Astrocyte (in vitro differentiated cells and primary cell): ENCODE results near the gene MIDN. TPM values are rescaled to one million over a fixed set of nuclear protein-coding genes. Genes with fewer than 3 reads are reported as not detected.
A peak's percentile ranks its signal among the peaks of the same experiment; 100 is the strongest.

Experiments
- DNase-seq: peaks from one replicate; pipeline ENCODE4 v3.0.0-alpha.2; 2010; ENCODE audit warnings: low read depth
- FAIRE-seq: peaks from 2 replicates; lab custom pipeline; 2011; peaks lifted over from hg19 to GRCh38; lab: Jason Lieb, UNC
- H2AFZ ChIP-seq: 2 replicates; pipeline ENCODE4 v1.6.0; 2012; ENCODE audit warnings: low read depth, low read length, inconsistent platforms
- H3K27ac ChIP-seq: 2 replicates; pipeline ENCODE4 v1.5.1; 2011; ENCODE audit warnings: low read depth, low read length, inconsistent platforms
- H3K27me3 ChIP-seq: 2 replicates; pipeline ENCODE4 v1.6.0; 2011; ENCODE audit warnings: low read length, inconsistent platforms; ENCODE audit not compliant: insufficient read depth
- H3K36me3 ChIP-seq: 2 replicates; pipeline ENCODE4 v1.5.1; 2011; ENCODE audit warnings: low read length, inconsistent platforms; ENCODE audit not compliant: insufficient read depth
- H3K4me1 ChIP-seq: 2 replicates; pipeline ENCODE4 v1.5.1; 2011; ENCODE audit warnings: low read length, inconsistent platforms; ENCODE audit not compliant: insufficient read depth
- H3K4me2 ChIP-seq: 2 replicates; pipeline ENCODE4 v1.6.0; 2012; ENCODE audit warnings: low read length, inconsistent platforms
- H3K4me3 ChIP-seq: 2 replicates; pipeline ENCODE4 v1.5.1; 2011; ENCODE audit warnings: low read depth, mild to moderate bottlenecking, low read length, inconsistent platforms; ENCODE audit not compliant: insufficient read depth
- H3K79me2 ChIP-seq: 2 replicates; pipeline ENCODE4 v1.6.0; 2012; ENCODE audit warnings: mild to moderate bottlenecking, low read length, inconsistent platforms; ENCODE audit not compliant: insufficient read depth
- H3K9ac ChIP-seq: 2 replicates; pipeline ENCODE4 v1.6.0; 2012; ENCODE audit warnings: mild to moderate bottlenecking, low read length, inconsistent platforms
- H3K9me3 ChIP-seq: 2 replicates; pipeline ENCODE4 v1.5.1; 2012; ENCODE audit warnings: low read depth, mild to moderate bottlenecking, low read length, inconsistent platforms; ENCODE audit not compliant: insufficient read depth
- H4K20me1 ChIP-seq: 2 replicates; pipeline ENCODE4 v1.6.0; 2012; ENCODE audit warnings: low read length, inconsistent platforms; ENCODE audit not compliant: insufficient read depth
- H3K27ac Mint-ChIP-seq: one replicate; pipeline ENCODE4 v1.8.0; 2021; ENCODE audit warnings: mild to moderate bottlenecking, mixed read lengths; ENCODE audit not compliant: unreplicated experiment
- H3K27me3 Mint-ChIP-seq: one replicate; pipeline ENCODE4 v1.8.0; 2021; ENCODE audit warnings: low read depth, mixed read lengths; ENCODE audit not compliant: unreplicated experiment
- H3K36me3 Mint-ChIP-seq: one replicate; pipeline ENCODE4 v1.8.0; 2021; ENCODE audit warnings: low read depth, mixed read lengths; ENCODE audit not compliant: unreplicated experiment
- H3K4me1 Mint-ChIP-seq: one replicate; pipeline ENCODE4 v1.8.0; 2021; ENCODE audit warnings: low read depth, mixed read lengths; ENCODE audit not compliant: unreplicated experiment
- H3K4me3 Mint-ChIP-seq: one replicate; pipeline ENCODE4 v1.8.0; 2021; ENCODE audit warnings: mild to moderate bottlenecking, moderate library complexity, mixed read lengths; ENCODE audit not compliant: unreplicated experiment
- H3K9me3 Mint-ChIP-seq: one replicate; pipeline ENCODE4 v1.8.0; 2021; ENCODE audit warnings: mild to moderate bottlenecking, mixed read lengths; ENCODE audit not compliant: unreplicated experiment
- CTCF ChIP-seq: IDR thresholded peaks from 2 replicates; pipeline ENCODE4 v1.5.1; 2011; ENCODE audit warnings: low read depth, mild to moderate bottlenecking, inconsistent platforms, low read length, moderate library complexity; ENCODE audit not compliant: insufficient read depth
- EZH2 ChIP-seq: IDR thresholded peaks from 2 replicates; pipeline ENCODE4 v1.6.1; 2012; ENCODE audit warnings: mild to moderate bottlenecking, low read length, inconsistent platforms; ENCODE audit not compliant: insufficient read depth
- total RNA-seq: library from RNA; stranded (reverse); gene quantifications from 2 replicates; pipeline ENCODE4 v1.2.1, GENCODE V29; 2021

Gene MIDN
- total RNA-seq, 1 donor from 2014 or later: 141 TPM

- Histone ChIP-seq H3K79me2 (peaks cover 13% of the 10 kb centered on the region), H3K27ac (no peak overlapping the region), H3K9me3 (no peaks in the 10 kb centered on the region), H4K20me1 (peaks cover 45% of the 10 kb centered on the region), H3K4me2 (peak overlapping the region; percentile 15), H3K4me1 (peaks cover 21% of the 10 kb centered on the region), H3K36me3 (peaks cover 3% of the 10 kb centered on the region), H3K4me3 (no peak overlapping the region), H2AFZ (no peak overlapping the region), H3K9ac (peak overlapping the region; percentile 19), H3K27me3 (no peaks in the 10 kb centered on the region)
- Mint-ChIP-seq H3K4me1 (peaks cover 11% of the 10 kb centered on the region), H3K9me3 (no peaks in the 10 kb centered on the region), H3K27ac (peak overlapping the region; percentile 59), H3K36me3 (peaks cover 7% of the 10 kb centered on the region), H3K4me3 (no peak overlapping the region), H3K27me3 (no peaks in the 10 kb centered on the region)
- no peak for DNase-seq
- no peak for TF ChIP-seq CTCF
- TF ChIP-seq EZH2: no peak
- no peak for FAIRE-seq
Measured at GRCh38 chr19:1231729-1232637, 16.4 kb upstream of the MIDN start.

- FAIRE-seq (no peak), DNase-seq (peak; percentile 46)
- no peak overlapping the region for H3K4me3 Mint-ChIP-seq
- peaks cover 7% of the 10 kb centered on the region for H3K36me3 Mint-ChIP-seq
- Histone ChIP-seq H3K27ac (no peak overlapping the region), H3K4me3 (no peak overlapping the region), H3K79me2 (peaks cover 13% of the 10 kb centered on the region), H3K27me3 (no peaks in the 10 kb centered on the region), H3K4me1 (peaks cover 21% of the 10 kb centered on the region), H3K9me3 (no peaks in the 10 kb centered on the region), H3K9ac (peak overlapping the region; percentile 19), H2AFZ (no peak overlapping the region), H3K36me3 (peaks cover 3% of the 10 kb centered on the region), H4K20me1 (peaks cover 45% of the 10 kb centered on the region), H3K4me2 (peak overlapping the region; percentile 15)
- no peaks in the 10 kb centered on the region for H3K9me3 Mint-ChIP-seq
- no peaks in the 10 kb centered on the region for H3K27me3 Mint-ChIP-seq
- H3K4me1 Mint-ChIP-seq: peaks cover 11% of the 10 kb centered on the region
- TF ChIP-seq EZH2 (no peak), CTCF (no peak)
- peak overlapping the region; percentile 58 for H3K27ac Mint-ChIP-seq
Measured at GRCh38 chr19:1232652-1233072, 15.7 kb upstream of the MIDN start.
